Measurements from ENCODE around the gene TNS1. TPM values are rescaled to one million over a fixed set of nuclear protein-coding genes. Genes with fewer than 3 reads are reported as not detected.

Gene TNS1
- total RNA-seq, 4 donors from 2014 or later = 57.7 to 120 (median 95.7) TPM

DNA sequence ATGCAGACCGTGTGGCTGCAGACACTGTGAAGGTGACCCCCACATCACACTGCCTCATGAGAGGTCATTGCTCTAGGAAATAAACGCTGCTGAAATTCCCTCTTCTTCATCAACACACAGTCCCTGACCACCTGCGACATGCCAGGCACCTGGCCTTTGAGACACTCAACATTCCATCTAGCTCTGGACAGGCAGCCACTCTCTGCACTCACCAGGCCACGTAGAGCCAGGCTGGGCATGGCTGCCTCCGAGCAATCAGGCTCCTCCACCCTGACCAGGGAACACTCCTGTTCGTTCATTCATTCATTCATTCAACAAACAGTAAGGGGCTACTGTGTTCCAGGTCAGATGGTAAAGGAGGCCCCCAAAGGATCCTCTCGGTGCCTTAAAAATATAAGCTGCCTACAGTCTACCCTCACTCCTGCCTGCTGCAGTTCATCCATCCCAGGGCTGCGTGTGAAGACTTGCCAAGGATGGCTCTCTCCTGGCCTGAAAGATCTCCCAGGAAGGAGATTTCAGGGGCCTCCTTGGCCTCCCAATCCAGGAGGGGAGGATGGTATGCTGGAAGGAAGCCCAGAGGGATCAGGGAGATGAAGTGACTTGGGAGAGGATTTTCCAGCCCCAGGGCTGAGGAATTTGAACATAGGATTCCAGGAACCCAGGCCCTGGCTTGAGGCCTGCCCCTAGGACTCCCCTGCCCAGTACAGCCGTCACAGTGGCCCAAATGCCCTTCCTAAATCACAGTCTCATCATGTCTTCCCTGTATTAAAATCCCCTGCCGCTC, 66.7 kb downstream of the TNS1 start:
- intact Hi-C loops (cut with DNase I; ENCODE audit: low total_unique reads) = no loop called here
- 64% methylated on average over 10 of the region's 10 CpGs for WGBS, 2 donors
- TF ChIP-seq POLR2A (IDR thresholded peaks at IDR 0.05) = no peak
- TF ChIP-seq, protein P1, sequence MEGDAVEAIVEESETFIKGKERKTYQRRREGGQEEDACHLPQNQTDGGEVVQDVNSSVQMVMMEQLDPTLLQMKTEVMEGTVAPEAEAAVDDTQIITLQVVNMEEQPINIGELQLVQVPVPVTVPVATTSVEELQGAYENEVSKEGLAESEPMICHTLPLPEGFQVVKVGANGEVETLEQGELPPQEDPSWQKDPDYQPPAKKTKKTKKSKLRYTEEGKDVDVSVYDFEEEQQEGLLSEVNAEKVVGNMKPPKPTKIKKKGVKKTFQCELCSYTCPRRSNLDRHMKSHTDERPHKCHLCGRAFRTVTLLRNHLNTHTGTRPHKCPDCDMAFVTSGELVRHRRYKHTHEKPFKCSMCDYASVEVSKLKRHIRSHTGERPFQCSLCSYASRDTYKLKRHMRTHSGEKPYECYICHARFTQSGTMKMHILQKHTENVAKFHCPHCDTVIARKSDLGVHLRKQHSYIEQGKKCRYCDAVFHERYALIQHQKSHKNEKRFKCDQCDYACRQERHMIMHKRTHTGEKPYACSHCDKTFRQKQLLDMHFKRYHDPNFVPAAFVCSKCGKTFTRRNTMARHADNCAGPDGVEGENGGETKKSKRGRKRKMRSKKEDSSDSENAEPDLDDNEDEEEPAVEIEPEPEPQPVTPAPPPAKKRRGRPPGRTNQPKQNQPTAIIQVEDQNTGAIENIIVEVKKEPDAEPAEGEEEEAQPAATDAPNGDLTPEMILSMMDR (IDR thresholded peaks at IDR 0.05) = no peak
- DNase-seq (ENCODE audit: low spot score in 2 of 2) = no peak
- H3K4me3 ChIP-seq (ENCODE audit: low read depth, poor library complexity, severe bottlenecking) = no peak overlapping the region

DNA sequence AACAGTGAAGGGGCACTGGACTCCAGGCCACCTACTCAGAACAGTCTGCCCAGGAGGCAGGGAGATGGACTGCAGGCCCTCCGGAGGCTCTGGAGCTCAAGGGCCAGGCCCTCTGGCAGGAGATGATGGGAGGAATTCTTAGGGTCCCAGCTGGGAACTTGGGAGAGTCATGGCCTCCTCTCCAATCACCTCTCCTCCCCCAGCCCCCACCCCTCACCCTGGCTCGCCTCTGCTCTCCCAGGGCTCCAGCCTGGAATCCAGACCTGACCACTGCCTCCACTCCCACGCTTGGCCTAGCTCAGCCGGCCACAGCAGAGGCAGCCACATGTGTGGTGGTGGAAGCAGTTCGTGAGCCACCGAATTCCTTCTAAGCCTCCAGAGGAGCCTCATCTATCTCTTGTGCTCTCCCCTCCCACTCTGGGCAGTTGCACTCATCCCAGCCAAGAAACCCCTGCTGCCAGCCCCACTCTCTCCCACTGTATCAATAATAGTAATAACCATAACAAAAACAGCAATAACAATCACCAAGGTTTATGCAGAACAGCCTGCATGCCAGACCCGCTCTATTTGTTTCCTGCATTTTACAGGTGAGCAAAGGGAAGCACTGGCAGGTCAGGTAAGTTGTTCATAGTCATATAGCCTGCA, 67.4 kb downstream of the TNS1 start:
- 66 to 69% methylated on average over 7 of the region's 7 CpGs for WGBS, 2 donors
- TF ChIP-seq POLR2A (IDR thresholded peaks at IDR 0.05) = no peak
- TF ChIP-seq, protein P1 (IDR thresholded peaks at IDR 0.05) = no peak
- no peak for DNase-seq (ENCODE audit: low spot score in 2 of 2)
- no peak overlapping the region for H3K4me3 ChIP-seq (ENCODE audit: low read depth, poor library complexity, severe bottlenecking)
- intact Hi-C loops (cut with DNase I; ENCODE audit: low total_unique reads) = no loop called here

DNA sequence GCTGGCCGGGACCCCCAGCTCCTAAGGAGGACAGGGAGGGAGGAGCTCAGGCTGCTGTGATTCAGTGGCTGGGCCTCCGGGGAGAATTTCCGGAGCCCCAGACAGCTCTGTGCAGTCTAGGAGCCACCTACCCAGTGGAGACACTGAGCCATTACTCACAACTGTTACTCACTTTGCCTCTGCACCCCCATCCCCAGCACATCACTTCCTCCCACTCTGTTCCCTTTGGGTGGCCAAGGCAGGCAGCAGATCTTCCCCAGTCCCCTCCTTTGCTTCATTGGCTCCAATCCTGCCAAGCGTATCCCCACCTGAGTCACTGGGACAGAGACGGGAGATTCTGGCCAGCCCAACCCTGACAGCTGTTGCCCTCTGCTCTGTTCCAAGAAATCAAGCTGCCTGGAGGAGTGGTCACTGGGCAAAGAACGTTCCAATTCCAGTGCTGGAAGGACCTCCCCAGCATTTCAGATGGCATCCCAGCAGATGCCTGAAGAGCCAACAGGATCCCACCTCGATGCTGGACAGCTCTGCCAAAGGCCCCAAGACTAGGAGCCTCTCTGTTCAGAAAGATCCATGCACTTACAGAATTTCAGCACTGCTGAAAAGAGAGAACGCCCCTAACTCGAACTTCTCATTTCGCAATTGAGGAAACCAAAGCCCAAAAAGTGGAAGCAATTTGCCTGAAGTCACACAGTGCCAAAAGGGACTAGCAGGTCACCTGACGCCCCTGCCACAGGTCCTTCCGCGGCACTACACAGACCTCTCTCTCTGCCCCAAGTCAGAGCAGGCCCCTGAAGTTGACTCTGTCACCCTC, 68.3 kb downstream of the TNS1 start:
- intact Hi-C loops (cut with DNase I; ENCODE audit: low total_unique reads) = no loop called here
- 17 to 30% methylated on average over 13 of the region's 13 CpGs for WGBS, 2 donors
- no peak overlapping the region for H3K4me3 ChIP-seq (ENCODE audit: low read depth, poor library complexity, severe bottlenecking)
- TF ChIP-seq, protein P1 (IDR thresholded peaks at IDR 0.05) = no peak
- TF ChIP-seq POLR2A (IDR thresholded peaks at IDR 0.05) = no peak
- DNase-seq (ENCODE audit: low spot score in 2 of 2) = peak in 1 of 2 donors; percentile 71

DNA sequence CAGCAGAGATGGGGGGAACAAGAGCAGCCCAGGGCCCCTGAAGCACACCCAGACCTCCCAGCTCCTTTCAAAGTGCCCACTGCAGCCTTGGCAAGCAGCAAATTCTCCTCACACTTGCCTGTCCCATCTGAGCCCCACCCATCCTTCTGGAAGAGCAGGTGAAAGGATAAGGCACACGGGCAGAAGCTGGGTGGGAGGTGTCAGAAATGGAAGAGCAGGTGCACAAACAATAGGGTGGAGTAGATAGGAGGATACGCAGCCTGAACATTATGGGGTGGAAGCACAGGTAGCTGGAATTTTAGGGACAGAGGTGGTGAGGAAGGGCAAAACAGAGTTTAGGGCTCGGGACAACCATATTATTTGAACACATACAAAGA, 69.2 kb downstream of the TNS1 start:
- H3K4me3 ChIP-seq (ENCODE audit: low read depth, poor library complexity, severe bottlenecking) = no peak overlapping the region
- no peak for TF ChIP-seq POLR2A (IDR thresholded peaks at IDR 0.05)
- TF ChIP-seq, protein P1 (IDR thresholded peaks at IDR 0.05) = no peak
- WGBS, 2 donors = 54 to 64% methylated on average over 3 of the region's 3 CpGs
- intact Hi-C loops (cut with DNase I; ENCODE audit: low total_unique reads) = no loop called here
- DNase-seq (ENCODE audit: low spot score in 2 of 2) = no peak

DNA sequence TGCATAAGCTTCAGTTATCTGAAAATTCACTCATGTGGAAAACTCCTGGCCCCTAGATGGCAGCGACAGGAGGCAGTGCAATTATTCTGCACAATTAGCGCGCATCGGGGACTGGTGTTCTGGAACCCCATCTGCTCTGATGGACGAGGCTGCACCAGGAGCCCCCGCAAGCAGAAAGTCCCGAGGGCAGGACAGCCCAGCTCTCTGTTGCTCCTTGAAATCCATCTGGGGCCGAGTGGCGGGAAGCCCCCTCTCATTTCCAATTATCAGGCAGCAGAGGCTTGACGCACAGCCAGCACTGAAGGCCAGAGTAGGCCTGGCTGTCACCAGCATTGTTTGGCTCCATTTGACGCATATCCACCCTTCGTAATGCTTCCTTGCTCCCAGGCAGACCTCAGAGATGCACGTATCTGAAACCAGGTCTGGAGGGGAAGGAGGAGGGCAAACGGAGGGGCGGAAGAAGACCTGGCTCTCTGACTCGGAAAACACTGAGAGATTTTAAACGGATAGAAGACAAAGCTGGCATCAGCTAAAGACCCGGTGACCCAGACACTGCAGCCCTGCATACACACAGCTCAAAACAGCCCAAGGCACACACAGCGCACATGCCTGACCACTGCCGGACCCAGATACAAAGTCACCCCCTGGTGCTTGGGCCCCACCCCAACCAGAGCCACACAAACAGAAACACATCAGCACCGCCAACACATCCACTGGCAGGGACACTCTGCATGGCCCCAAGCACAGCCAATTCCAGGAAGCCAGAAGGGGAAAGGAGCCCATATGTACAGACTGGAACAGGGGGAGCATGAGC, 69.8 kb downstream of the TNS1 start:
- no peak for TF ChIP-seq POLR2A (IDR thresholded peaks at IDR 0.05)
- TF ChIP-seq, protein P1 (IDR thresholded peaks at IDR 0.05) = no peak
- 42 to 50% methylated on average over 21 of the region's 21 CpGs for WGBS, 2 donors
- DNase-seq (ENCODE audit: low spot score in 2 of 2) = no peak
- H3K4me3 ChIP-seq (ENCODE audit: low read depth, poor library complexity, severe bottlenecking) = no peak overlapping the region
- intact Hi-C loops (cut with DNase I; ENCODE audit: low total_unique reads) = no loop called here

All from lower leg skin (tissue), 4 donors.